Choroid plexus epithelial cell (primary cell): Measurements from ENCODE around the gene MOSPD2.
A peak's percentile ranks its signal among the peaks of the same experiment; 100 is the strongest.

Source experiments
- DNase-seq: peaks from one replicate; pipeline ENCODE4 v3.0.0-alpha.2; 2010; ENCODE audit warnings: low read depth
- H3K4me3 ChIP-seq: 2 replicates; pipeline ENCODE4 v1.5.1; 2011; ENCODE audit warnings: low read depth, mild to moderate bottlenecking, control low read depth, low read length, moderate library complexity
- TF ChIP-seq, protein P1 (sequence below): conservative IDR thresholded peaks from 2 replicates; pipeline ENCODE4 v1.5.1; 2011; ENCODE audit warnings: low read depth, mild to moderate bottlenecking, control low read depth, inconsistent platforms, low read length, moderate library complexity

The MOSPD2 gene

GRCh38 chrX:14837155-14837554, 36.1 kb upstream of the MOSPD2 start:
- no peak for DNase-seq
- H3K4me3 ChIP-seq = no peak overlapping the region
- TF ChIP-seq, protein P1, sequence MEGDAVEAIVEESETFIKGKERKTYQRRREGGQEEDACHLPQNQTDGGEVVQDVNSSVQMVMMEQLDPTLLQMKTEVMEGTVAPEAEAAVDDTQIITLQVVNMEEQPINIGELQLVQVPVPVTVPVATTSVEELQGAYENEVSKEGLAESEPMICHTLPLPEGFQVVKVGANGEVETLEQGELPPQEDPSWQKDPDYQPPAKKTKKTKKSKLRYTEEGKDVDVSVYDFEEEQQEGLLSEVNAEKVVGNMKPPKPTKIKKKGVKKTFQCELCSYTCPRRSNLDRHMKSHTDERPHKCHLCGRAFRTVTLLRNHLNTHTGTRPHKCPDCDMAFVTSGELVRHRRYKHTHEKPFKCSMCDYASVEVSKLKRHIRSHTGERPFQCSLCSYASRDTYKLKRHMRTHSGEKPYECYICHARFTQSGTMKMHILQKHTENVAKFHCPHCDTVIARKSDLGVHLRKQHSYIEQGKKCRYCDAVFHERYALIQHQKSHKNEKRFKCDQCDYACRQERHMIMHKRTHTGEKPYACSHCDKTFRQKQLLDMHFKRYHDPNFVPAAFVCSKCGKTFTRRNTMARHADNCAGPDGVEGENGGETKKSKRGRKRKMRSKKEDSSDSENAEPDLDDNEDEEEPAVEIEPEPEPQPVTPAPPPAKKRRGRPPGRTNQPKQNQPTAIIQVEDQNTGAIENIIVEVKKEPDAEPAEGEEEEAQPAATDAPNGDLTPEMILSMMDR = no peak

DNA sequence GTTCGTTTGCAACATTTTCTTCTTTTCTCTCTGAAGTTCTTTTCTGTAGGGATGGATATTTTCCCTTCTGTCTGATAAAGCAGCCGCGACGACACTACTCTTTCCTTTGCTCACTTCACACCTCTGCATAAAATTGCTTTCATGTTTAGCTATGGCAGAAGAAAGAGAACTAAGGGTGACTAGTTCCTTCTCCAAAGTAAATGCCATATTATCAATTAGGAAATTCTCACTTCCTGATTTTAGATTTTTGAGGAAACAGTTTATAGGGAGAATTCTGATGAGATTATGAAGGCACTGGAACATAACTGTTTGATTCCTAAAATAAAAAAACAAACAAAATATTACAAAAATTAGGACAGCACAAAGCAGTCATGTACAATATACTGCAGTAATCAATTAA, 29.6 kb upstream of the MOSPD2 start:
- TF ChIP-seq, protein P1 = no peak
- H3K4me3 ChIP-seq = no peak overlapping the region

DNA sequence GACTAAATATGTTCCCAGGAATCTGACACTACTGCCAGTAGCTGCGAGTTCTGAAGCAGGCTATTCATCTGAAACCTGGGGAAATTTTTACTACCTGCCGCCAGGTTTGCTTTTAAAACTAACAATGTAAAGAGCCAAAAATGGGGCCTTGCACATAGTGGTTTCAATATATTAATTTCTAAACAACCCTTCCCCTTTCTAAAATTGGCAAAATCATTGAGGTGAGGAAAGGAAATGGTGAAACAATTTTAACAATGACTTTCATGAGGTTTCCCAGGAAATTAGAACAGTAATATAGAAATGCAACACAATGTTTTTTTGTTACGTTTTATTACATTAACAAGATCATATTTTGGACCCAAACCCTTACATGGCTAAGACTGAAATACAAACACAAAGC, 21.7 kb upstream of the MOSPD2 start:
- TF ChIP-seq, protein P1 = no peak
- H3K4me3 ChIP-seq = no peak overlapping the region
- DNase-seq = no peak

More for the DNA sequence above, 29.6 kb upstream of the MOSPD2 start:
- DNase-seq = no peak

GRCh38 chrX:14864631-14865030, 8.6 kb upstream of the MOSPD2 start:
- H3K4me3 ChIP-seq = no peak overlapping the region
- peak; percentile 33 for DNase-seq
- TF ChIP-seq, protein P1 = no peak

- DNase-seq = peak; percentile 55
- H3K4me3 ChIP-seq = no peak overlapping the region
- TF ChIP-seq, protein P1 = no peak
Observed at GRCh38 chrX:14865201-14865600, 8.0 kb upstream of the MOSPD2 start.

- TF ChIP-seq, protein P1 = no peak
- H3K4me3 ChIP-seq = no peak overlapping the region
- DNase-seq = no peak
Observed at GRCh38 chrX:14871767-14872166, 1.5 kb upstream of the MOSPD2 start.

DNA sequence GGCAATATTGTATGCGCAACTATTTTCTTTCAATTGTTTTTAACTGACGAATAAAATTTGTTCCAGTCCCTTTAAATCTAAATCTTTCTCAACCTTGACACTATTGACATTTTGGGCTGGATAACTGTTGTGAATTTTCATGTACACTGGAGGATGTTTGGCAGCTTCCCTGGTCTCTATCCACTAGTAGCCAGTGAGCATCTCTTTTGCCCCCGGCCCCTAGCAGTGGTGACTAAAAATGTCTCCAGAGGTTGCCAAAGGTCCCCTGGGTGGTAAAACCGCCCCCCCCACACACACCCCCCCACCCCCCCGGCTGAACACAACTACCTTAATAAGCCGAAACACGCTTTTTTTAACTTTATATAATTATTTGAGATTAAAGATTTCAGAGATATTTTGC, 866 bp upstream of the MOSPD2 start:
- DNase-seq = no peak
- TF ChIP-seq, protein P1 = no peak
- H3K4me3 ChIP-seq = peak overlapping the region; percentile 73
